T1000 (cell line): Measurements from ENCODE around the gene KRTAP4-9.
"Not testable (repeated sequence)": the region's sequence is repeated elsewhere in the genome, so short reads cannot be mapped to it uniquely, and the experiment has no call there.

Experiments used
- DNase-seq: peaks from one replicate; lab custom pipeline; 2025; ENCODE audit warnings: mixed read lengths; lab: John Stamatoyannopoulos, UW

The KRTAP4-9 gene

DNA sequence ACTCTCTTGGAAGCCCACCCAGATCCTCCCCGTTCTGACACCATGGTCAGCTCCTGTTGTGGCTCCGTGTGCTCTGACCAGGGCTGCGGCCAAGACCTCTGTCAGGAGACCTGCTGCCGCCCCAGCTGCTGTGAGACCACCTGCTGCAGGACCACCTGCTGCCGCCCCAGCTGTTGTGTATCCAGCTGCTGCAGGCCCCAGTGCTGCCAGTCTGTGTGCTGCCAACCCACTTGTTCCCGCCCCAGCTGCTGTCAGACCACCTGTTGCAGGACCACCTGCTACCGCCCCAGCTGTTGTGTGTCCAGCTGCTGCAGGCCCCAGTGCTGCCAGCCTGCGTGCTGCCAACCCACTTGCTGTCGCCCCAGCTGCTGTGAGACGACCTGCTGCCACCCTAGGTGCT lies at the start of gene KRTAP4-9:
TSS of gene KRTAP4-9 (plus strand) at position 43 of the 400 bp plus-strand sequence. CDS start at position 43, 0 bp downstream.
- DNase-seq: not testable (repeated sequence)

DNA sequence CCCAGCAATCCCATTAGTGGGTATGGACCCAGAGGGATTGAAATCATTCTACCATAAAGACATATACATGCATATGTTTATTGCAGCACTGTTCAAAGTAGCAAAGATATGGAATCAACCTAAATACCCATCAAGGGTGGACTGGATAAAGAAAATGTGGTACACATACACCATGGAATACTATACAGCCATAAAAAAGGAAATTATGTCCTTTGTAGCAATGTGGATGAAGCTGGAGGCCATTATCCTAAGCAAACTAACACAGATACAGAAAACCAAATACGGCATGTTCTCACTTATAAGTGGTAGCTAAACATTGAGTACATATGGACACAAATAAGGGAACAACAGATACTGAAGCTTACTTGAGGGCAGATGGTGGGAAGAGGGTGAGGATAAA lies 47.6 kb upstream of the KRTAP4-9 start:
- DNase-seq: no peak

DNA sequence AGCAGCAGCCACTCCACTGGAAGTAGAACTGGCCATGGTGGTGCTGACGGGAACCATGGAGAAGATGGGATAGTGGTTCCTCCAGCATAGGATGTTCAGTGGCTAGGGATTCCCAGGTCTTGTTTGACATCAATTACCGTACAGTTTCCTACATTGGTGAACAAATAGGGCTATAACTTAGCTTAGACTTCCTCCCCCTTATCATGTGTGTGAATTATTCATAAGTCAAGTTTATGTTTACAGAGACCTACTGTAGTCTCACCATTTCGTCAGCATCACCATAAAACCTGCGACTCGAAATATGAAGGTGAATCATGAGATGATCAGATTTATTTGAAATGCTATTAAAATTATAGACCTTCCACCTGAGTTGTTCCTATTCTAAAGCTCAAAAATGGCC lies 46.4 kb upstream of the KRTAP4-9 start:
- no peak for DNase-seq

DNA sequence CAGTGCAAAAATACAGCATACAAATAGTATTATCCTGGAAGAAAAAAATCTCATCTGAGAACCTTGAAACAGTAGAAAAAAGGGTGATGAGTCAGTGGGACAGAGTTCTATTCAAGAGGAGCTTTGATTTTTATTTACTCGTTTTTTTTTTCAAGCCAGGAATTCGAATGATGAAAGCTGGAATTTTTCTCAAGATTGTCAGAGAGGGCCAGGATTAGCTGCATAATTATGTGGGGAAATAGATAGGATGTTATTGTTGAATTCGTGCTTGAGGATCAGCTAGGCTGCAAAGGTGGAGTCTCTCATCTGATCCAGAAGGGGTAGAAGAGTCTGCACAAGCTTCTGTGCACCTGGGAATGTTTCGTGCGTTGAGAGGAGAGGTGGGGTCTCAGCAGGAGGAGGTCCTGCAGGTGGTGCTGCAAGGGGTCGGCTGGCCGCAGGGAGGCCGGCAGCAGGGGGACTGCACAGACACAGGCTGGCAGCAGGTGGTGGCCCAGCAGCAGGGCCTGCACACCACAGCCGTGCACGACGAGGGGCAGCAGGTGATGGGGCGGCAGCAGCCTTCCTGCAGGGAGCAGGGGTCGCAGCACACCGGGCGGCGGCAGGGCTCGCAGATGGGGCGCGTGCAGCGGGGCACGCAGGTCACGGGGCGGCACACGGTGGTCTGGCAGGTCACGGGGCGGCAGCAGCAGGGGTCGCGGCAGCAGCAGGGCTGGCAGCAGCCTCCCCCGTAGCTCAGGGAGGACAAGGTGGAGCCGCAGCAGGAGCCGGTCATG lies 45.7 kb upstream of the KRTAP4-9 start:
- not testable (repeated sequence) for DNase-seq

DNA sequence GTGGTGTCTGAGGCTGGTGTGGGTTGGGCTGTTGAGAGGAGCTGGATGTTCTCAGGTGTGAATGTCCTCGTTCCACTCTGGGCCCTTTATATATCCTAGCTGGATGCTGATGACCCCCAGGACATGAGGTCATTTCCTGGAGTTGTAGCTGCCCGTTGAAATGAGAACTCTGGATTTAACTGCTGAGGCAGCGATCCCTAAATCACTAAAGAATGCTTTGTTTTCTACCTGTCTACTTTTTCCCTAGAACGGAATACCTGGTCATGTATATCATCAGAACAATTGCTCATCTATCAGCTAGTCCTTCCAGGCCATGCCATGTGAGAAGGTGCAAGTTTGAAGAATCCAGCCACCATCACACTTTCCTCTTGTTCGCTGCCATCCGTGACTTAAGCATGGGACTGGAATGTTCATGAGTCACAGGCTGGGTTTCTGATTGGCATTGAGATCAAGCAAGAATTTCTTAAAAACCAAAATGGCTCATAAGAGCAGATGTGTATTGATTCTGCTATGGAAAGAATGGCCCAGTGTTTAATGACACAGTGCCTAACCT lies 45.1 kb upstream of the KRTAP4-9 start, which contains the start of gene KRTAP2-3:
TSS of gene KRTAP2-3 (minus strand) at position 63 of the 553 bp plus-strand sequence. CDS start 64 bp downstream, outside the sequence.
- peak; percentile 26 for DNase-seq

DNA sequence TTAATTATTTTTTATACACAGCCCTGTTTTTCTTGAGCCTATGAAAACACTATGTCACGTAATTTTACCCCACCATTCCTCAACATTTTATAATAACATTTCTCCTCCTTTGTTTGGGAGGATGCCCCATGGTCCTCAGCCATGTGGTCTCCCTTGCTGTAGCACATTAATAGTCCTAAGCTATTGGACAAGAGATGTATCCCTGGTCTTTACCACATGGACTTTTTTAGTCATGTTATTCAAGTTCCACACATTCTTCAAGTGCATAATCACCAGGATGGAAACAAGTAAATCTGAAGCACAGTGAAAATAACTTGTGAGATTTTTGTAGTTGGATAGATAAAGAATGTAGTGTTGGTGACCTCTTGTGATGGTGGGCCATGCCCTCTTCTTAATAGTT lies 43.2 kb upstream of the KRTAP4-9 start:
- no peak for DNase-seq

DNA sequence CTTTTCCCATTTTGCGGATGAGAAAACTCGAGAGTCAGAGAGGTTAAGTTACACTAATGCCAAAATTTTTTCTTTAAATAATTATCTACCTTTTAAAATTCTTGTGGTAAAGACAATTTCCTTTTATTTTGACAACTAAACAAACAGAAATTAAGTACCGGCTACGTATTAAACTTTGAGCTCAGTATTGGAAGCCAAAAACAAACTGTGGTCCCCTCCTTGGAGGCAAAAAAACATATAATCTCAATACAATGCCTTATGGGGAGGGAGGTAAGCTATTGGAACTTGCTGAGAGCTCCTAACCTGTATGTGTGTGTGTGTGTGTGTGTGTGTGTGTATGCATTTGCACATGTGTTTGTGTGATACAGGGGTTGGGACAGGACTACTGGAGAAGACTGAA lies 41.7 kb upstream of the KRTAP4-9 start:
- no peak for DNase-seq

DNA sequence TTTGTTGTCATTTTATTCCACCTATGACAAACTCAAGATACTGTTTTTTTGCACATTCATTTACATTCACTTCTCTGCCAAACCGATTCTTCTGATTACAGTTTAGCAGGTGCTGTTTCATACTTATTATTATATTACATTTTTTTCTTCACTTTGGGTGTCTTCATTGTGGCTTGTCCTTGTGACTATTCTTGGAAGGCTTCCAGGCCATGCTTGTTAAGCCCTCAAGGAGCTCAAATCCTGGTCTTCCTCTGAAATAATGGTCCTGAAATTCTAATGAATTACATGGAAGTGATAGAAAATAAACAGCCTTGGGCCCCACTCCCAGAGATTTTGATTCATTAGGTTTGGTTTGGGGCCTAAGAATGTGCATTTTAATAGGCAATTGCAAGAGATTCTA lies 40.9 kb upstream of the KRTAP4-9 start:
- no peak for DNase-seq

DNA sequence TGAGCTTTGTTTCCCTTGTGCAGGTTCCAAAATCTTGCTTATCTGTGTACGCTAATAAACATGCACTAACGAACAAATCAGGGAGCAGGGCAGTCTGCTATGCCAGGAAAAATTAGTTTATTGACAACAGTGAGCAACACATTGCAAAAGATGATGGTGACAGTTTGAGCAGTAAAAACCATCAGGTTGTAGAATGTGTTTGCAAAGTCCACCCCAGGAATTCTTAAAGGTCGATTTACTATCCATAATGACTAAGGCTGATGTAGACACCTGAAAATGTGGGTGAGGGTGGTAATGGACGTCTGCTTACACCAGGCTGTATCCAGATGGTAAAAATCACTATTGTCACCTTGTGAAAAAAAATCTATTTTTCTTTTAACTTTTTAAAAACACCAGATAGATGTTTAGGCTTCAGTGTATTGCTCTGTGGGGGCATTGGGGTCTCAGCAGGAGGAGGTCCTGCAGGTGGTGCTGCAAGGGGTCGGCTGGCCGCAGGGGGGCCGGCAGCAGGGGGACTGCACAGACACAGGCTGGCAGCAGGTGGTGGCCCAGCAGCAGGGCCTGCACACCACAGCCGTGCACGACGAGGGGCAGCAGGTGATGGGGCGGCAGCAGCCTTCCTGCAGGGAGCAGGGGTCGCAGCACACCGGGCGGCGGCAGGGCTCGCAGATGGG lies 40.0 kb upstream of the KRTAP4-9 start:
- DNase-seq: not testable (repeated sequence)

DNA sequence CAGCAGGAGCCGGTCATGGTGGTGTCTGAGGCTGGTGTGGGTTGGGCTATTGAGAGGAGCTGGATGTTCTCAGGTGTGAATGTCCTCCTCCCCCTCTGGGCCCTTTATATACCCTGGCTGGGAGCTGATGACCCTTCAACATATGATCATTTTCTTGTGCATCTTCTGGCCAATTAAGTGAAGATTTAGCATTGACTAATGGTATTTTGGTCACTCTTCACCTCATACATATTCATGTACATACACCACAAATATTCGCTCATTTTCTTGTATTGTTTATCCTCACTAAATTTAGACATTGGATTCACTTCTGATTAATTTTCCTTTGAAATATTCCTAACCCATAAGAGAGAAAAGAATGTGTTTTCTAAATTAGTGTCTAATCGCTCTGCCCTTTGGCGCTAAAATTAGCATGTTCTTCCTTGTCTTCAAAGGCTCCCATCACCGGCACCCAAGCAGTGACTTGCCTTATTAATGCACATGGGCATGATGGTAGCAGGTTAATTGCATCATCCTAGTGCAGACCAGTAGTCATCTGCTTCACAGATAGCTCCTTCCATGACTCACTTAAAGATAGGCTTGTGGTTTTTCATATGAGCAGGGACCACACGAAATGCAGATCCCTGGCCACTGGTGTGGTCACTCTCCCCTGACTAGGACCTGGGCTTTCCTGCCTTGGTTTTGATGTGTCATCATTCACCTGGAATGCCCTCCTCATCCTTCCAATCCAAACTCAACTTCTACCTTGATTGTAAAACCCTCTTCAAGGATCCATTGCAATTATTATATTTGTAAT lies 39.2 kb upstream of the KRTAP4-9 start, which contains the start of gene KRTAP2-4:
TSS of gene KRTAP2-4 (minus strand) at position 51 of the 796 bp plus-strand sequence. CDS start at position 17, 34 bp downstream.
- DNase-seq: no peak

DNA sequence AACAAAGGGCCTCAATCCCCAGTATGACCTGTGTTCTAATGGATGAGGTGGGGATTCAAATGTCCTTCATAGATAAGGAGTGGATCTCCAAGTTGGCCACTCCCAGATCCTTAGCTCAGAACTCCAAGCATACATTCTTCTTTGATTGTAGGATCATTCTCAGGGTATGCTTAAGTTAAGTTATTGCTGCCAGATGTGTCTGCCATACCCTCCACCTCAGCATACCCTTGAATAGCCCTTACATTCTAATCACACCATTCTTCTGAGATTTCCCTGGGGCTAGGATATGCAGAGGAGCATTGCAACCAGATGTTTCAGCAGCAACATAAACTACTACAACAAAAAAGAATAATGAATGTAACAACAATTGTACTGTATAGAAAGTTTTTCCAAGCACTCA lies 37.9 kb upstream of the KRTAP4-9 start:
- DNase-seq: no peak

DNA sequence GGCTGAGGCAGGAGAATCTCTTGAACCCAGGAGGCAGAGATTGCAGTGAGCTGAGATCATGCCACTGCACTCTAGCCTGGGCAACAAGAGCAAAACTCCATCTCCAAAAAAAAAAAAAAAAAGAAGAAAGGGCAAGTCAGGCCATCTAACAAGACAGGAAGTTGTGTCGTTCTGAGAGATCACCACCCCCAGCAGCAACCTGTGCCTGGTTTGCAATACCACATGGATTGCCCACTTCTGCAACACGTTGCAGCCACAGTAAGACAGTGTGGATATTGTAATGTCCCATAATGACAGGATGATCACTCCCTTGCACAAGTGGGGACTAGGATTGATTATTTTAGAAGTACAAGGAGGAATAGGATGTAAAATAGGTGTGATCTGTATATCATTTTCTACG lies 36.2 kb upstream of the KRTAP4-9 start:
- no peak for DNase-seq

DNA sequence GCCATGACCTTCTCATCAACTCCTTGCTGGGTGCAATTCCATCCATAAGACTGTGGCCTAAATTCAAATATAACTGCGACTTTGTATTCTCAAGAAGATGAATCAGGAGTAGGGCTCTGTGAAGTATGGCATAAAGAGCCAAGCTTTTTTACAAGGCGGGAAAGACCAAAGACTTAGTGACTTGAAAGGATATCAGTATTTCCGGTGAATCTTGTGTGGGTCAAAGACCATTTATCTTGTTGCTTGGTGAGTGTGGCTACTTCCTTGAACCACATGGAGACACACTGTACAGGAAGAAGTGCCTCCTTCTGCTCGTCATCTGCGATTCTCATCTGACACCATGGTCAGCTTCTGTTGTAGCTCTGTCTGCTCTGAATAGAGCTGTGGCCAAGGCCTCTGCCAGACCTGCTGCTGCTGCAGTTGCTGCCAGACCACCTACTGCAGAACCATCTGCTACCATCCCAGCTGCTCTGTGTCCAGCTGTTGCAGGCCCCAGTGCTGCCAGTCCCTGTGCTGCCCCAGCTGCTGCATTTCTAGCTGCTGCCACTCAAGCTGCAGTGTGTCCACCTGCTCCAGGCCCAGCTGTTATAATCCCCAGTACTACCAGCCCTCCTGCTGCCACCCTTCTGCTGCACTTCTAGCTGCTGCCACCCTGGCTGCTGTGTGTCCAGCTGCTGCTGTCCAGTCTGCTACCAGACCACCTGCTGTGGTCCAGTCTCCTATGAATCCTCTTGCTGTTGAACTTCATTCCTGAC lies 33.4 kb upstream of the KRTAP4-9 start:
- no peak for DNase-seq

DNA sequence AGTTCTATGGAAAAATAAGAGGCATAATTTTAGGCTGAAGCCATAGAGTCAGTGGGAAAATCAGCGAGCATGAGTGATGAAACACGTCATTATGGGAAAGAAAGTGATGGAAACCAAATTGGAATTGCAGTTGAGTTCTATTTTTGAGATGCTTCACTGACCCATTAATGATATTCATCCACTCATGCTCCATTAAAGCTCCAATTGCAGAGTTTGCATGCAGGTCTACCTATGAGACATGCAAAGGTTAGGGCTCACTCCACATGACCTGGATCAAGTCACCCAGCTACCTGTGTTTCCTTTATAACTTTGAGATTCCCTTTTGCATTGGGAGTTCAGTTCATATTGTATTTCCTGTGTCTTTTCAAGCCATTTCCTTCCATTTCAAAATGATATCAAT lies 31.5 kb upstream of the KRTAP4-9 start:
- DNase-seq: no peak

DNA sequence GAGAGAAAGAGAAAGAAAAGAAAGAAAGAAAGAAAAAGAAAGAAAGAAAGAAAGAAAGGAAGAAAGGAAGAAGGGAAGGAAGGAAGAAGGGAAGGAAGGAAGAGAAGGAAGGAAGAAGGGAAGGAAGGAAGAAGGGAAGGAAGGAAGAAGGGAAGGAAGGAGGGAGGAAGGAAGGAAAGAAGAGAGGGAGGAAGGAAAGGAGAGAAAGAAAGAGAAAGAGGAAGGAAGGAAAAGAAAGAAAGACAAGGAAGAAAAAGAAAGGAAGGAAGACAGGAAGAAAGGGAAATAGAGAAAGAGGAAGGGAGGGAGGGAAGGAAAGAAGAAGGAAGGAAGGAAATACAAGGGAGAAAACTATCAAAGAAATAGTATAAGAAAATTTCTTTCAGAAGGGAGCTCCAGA lies 28.4 kb upstream of the KRTAP4-9 start:
- no peak for DNase-seq

DNA sequence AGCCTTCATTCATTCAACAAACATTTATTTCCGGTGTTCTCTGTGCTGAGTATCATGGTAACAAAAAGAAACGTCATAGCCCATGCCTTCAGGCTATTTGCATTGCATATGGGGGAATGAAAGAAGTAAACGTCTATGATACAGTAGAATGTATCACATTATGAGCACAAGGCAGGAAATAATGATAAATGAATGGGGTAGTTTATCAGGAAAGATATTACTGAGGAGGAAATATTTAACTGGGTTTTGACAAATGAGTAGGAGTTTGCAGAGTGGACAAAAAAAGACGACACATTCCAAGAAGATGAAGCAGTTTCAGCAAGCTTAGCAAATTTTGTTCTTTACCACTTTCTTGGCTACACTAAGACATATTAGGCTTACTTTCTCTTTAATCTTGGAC lies 22.6 kb upstream of the KRTAP4-9 start:
- DNase-seq: no peak

DNA sequence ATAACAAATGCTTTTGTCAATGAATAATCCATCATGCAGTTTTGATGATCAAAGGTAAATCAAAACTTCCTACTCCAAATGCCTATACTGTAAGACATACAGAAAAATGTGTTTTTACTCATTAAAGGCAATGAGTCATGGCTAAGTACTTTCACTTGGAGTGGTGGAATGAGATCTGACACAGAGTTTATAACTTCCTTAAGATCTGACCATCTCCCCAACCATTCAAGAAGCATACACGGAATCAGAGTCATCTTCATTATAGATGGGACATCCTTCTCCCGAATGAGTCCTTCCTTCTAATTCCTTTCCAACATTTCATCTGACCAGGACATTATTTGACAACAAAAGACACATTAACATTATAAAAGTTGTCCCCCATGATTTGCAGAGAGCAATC lies 21.8 kb upstream of the KRTAP4-9 start:
- not testable (repeated sequence) for DNase-seq

DNA sequence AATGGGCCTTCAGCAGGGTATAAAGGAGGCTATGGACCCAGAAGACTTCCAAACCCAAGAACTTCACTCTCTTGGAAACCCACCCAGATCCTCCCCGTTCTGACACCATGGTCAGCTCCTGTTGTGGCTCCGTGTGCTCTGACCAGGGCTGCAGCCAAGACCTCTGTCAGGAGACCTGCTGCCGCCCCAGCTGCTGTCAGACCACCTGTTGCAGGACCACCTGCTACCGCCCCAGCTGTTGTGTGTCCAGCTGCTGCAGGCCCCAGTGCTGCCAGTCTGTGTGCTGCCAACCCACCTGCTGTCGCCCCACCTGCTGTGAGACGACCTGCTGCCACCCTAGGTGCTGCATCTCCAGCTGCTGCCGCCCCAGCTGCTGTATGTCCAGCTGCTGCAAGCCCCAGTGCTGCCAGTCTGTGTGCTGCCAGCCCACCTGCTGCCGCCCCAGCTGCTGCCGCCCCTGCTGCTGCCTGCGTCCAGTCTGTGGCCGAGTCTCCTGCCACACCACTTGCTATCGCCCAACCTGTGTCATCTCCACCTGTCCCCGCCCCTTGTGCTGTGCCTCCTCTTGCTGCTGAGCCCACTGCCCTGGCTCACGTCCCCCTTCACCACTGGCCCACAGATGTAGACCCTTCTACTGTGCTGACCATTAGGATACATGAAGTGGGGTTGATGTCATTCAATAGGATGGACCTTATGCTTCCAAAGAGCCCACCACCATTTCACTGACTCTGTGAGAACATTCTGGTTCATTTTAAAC lies 20.9 kb upstream of the KRTAP4-9 start, which contains the start of gene KRTAP4-7:
TSS of gene KRTAP4-7 (plus strand) at position 51 of the 757 bp plus-strand sequence. CDS start at position 108, 57 bp downstream.
- DNase-seq: not testable (repeated sequence)

DNA sequence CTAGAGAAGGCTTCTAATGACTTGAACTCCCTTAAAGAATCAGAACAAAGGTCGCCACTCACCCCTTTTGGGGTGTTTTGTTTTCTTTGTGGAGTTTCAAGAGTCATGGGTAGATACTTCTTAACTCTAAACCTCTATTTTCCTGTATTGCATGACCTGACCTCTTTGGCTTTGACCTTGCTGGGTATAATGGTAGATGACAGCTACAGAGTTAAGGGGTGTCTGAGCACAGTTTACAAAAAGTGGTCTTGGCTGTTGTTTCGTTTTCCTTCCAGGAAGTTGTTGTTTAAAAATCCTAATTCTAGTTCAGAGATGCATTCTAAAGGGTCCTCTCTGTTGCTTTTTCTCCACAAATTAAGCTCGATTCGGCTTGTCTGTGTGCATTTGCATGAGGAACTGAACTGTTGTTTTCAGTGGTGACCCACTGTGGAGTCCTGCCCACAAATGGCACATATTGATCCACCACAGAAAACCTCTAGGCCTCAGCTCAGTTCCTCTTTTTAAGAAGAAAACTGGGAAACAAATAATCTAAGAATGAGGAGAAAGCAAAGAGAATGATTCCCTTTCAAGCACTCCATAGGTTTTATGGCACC lies 16.3 kb upstream of the KRTAP4-9 start:
- not testable (repeated sequence) for DNase-seq

DNA sequence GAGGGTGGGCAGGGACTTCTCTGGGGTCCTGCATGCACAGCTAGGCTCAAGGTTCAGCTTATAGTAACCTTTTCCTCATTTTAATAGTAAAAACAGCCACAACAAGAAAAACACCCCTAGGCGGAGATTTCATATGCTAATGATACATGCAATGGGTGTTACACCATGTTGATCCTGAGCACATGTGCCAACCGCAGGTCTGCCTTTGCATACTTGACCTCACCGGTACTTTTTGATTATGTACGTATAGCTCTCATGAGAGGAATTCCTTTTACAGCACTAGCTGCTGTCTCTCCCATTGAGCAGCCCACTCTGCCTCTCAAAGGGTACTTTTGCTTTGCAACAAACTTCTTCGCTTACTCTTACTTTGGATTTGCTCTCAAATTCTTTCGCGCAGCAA lies 9.1 kb upstream of the KRTAP4-9 start:
- no peak for DNase-seq
